HUES64 (cell line): ENCODE data around the gene UQCRC1.

Experiments used
- H3K27ac ChIP-seq: 2 replicates; pipeline ENCODE4 v1.7.0; 2013; ENCODE audit warnings: low read depth, low read length, inconsistent platforms
- H3K27me3 ChIP-seq: 2 replicates; pipeline ENCODE4 v1.6.1; 2013; ENCODE audit warnings: mild to moderate bottlenecking, low read length; ENCODE audit not compliant: insufficient read depth
- H3K36me3 ChIP-seq: 2 replicates; pipeline ENCODE4 v1.6.1; 2013; ENCODE audit warnings: mild to moderate bottlenecking, low read length; ENCODE audit not compliant: insufficient read depth
- H3K4me1 ChIP-seq: 2 replicates; pipeline ENCODE4 v1.6.1; 2013; ENCODE audit warnings: mild to moderate bottlenecking, low read length, moderate library complexity; ENCODE audit not compliant: insufficient read depth
- H3K4me3 ChIP-seq: 2 replicates; pipeline ENCODE4 v1.5.1; 2013; ENCODE audit warnings: mild to moderate bottlenecking, low read length, moderate library complexity
- H3K9ac ChIP-seq: 2 replicates; pipeline ENCODE4 v1.6.1; 2013; ENCODE audit warnings: mild to moderate bottlenecking, low read depth, low read length
- H3K9me3 ChIP-seq: 2 replicates; pipeline ENCODE4 v1.6.1; 2013; ENCODE audit warnings: low read depth, low read length; ENCODE audit not compliant: insufficient read depth
- WGBS: fragments of 150-250, 120-280 bp; methylation state at CpG from one replicate; pipeline ENCODE4 v1.1.7; 2013; ENCODE audit warnings: missing lambda C conversion rate; 5-methylcytosine and 5-hydroxymethylcytosine counted together

The UQCRC1 gene

GRCh38 chr3:48596676-48597407, 12.6 kb downstream of the UQCRC1 start:
- Histone ChIP-seq H3K9me3 (no peaks in the 10 kb centered on the region), H3K27me3 (peaks cover 17% of the 10 kb centered on the region; the same call in 1 of the 2 replicates), H3K36me3 (peaks cover 44% of the 10 kb centered on the region), H3K9ac (no peak overlapping the region), H3K4me1 (peaks cover 19% of the 10 kb centered on the region), H3K27ac (peak overlapping the region; percentile 62; the same call in 1 of the 2 replicates), H3K4me3 (no peak overlapping the region)
- WGBS, result 91% methylated on average over 8 of the region's 8 CpGs

DNA sequence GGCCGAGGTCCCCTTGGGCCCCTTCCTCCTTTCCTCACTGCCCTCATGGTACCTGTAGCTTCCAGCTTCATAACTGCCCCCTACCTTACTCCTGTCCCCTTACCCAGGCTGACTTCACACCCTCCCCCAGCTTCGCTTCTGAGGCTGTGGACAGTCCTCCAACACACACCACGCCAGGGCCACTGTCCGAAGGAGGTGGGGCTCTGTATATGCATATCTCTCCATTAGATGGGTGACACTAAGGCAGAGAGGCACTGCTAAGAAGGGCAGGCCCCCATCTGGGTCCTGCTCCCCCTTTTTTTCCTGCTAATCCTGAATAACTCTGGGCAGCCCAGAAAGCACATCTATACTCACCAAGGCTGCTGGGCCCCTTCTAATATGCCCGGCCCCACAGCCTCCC, 13.3 kb downstream of the UQCRC1 start:
- H3K36me3 ChIP-seq, result peaks cover 40% of the 10 kb centered on the region
- 62% methylated on average over 5 of the region's 5 CpGs for WGBS
- H3K4me1 ChIP-seq, result peaks cover 19% of the 10 kb centered on the region
- H3K9ac ChIP-seq, result peak overlapping the region; percentile 22; the same call in 1 of the 2 replicates
- H3K9me3 ChIP-seq, result no peaks in the 10 kb centered on the region
- peaks cover 17% of the 10 kb centered on the region; the same call in 1 of the 2 replicates for H3K27me3 ChIP-seq
- peak overlapping the region; percentile 62 for H3K27ac ChIP-seq
- H3K4me3 ChIP-seq, result no peak overlapping the region

DNA sequence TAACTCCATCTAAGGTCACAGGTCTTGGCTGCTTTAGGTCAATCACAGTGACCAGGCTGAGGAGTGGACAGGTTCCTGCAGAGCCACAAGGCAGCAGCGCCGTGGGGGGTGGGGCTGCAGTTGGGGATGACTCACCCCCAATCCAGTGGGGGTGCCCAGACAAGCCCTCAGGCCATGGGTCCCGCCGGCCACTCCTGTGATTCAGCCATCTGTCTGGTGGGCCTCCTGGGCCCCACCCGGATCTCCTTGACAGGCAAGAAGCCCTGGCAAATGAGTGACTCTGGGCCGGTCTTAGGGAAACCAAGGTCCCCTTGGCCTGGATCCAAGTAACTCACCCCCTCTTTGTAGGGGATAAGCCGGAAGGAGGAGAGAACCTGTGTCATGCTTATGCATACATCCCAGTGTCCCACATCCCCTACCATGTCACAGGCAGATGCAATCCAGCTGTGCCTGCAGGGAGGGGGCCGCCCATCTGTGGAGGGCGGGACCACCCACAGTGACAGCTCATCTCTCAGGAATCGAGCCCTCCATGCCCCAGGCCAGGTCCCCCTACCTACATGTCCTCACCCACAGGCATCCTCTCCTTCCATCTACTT, 13.8 kb downstream of the UQCRC1 start:
- Histone ChIP-seq H3K4me3 (peak overlapping the region; percentile 58), H3K9me3 (no peaks in the 10 kb centered on the region), H3K9ac (peak overlapping the region; percentile 22; the same call in 1 of the 2 replicates), H3K27ac (peak overlapping the region; percentile 80), H3K27me3 (peaks cover 17% of the 10 kb centered on the region; the same call in 1 of the 2 replicates), H3K36me3 (peaks cover 35% of the 10 kb centered on the region), H3K4me1 (peaks cover 19% of the 10 kb centered on the region)
- WGBS, result 11% methylated on average over 9 of the region's 10 CpGs

DNA sequence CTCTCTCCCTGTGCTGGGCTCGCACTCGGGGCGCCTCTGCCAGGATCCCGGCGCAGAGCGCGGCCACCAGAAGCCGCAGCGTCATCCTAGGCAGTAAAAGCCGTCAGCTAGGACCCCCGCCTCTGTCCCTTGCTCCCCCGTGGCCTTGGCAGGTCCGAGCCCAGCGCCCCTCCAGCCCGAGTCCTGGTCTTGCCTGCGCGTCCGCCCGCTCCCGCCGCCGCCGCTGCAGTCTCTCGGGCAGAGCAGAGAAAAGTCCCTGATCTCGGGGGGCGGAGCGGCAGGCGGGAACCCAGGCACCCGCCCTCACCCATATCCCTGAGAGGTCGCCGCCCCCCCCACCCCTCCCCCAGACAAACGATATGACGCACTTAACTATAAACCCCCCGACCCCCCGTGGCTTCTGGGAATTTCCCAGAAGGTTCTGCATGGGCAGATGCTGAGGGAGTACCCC, 14.3 kb downstream of the UQCRC1 start, which contains the start of gene COL7A1:
COL7A1 (minus strand) TSS at position 255 of the 451 bp plus-strand sequence; CDS start at position 85, 170 bp downstream.
- peaks cover 30% of the 10 kb centered on the region for H3K36me3 ChIP-seq
- 2% methylated on average over 35 of the region's 35 CpGs for WGBS
- H3K27me3 ChIP-seq, result peaks cover 17% of the 10 kb centered on the region; the same call in 1 of the 2 replicates
- peaks cover 19% of the 10 kb centered on the region for H3K4me1 ChIP-seq
- H3K9ac ChIP-seq, result peak within 1 kb of the TSS; percentile 73
- H3K4me3 ChIP-seq, result peak within 1 kb of the TSS; percentile 58
- peak within 1 kb of the TSS; percentile 80 for H3K27ac ChIP-seq
- no peaks in the 10 kb centered on the region for H3K9me3 ChIP-seq

- Histone ChIP-seq H3K4me1 (peaks cover 19% of the 10 kb centered on the region), H3K9me3 (no peaks in the 10 kb centered on the region), H3K27ac (peak overlapping the region; percentile 63; the same call in 1 of the 2 replicates), H3K36me3 (peaks cover 24% of the 10 kb centered on the region), H3K9ac (peak overlapping the region; percentile 73), H3K4me3 (peak overlapping the region; percentile 58), H3K27me3 (peaks cover 17% of the 10 kb centered on the region; the same call in 1 of the 2 replicates)
- 15% methylated on average over 39 of the region's 39 CpGs for WGBS
Observed at GRCh38 chr3:48594417-48595049, 14.9 kb downstream of the UQCRC1 start.

GRCh38 chr3:48593337-48593736, 16.1 kb downstream of the UQCRC1 start:
- peaks cover 15% of the 10 kb centered on the region for H3K36me3 ChIP-seq
- H3K4me3 ChIP-seq, result no peak overlapping the region
- H3K9ac ChIP-seq, result no peak overlapping the region
- 95% methylated on average over 9 of the region's 9 CpGs for WGBS
- no peak overlapping the region for H3K27ac ChIP-seq
- peaks cover 19% of the 10 kb centered on the region for H3K4me1 ChIP-seq
- H3K27me3 ChIP-seq, result peaks cover 17% of the 10 kb centered on the region; the same call in 1 of the 2 replicates
- H3K9me3 ChIP-seq, result no peaks in the 10 kb centered on the region

- Histone ChIP-seq H3K9ac (no peak overlapping the region), H3K9me3 (no peaks in the 10 kb centered on the region), H3K36me3 (peaks cover 9% of the 10 kb centered on the region), H3K4me1 (peaks cover 19% of the 10 kb centered on the region), H3K27me3 (peaks cover 17% of the 10 kb centered on the region; the same call in 1 of the 2 replicates), H3K27ac (no peak overlapping the region), H3K4me3 (no peak overlapping the region)
- WGBS, result 94% methylated on average over 21 of the region's 21 CpGs
Observed at GRCh38 chr3:48592519-48593087, 16.8 kb downstream of the UQCRC1 start.

GRCh38 chr3:48591886-48592518, 17.4 kb downstream of the UQCRC1 start:
- H3K4me3 ChIP-seq, result no peak overlapping the region
- peaks cover 17% of the 10 kb centered on the region; the same call in 1 of the 2 replicates for H3K27me3 ChIP-seq
- H3K36me3 ChIP-seq, result peaks cover 10% of the 10 kb centered on the region
- WGBS, result 95% methylated on average over 22 of the region's 22 CpGs
- H3K27ac ChIP-seq, result no peak overlapping the region
- H3K9me3 ChIP-seq, result no peaks in the 10 kb centered on the region
- no peak overlapping the region for H3K9ac ChIP-seq
- H3K4me1 ChIP-seq, result peaks cover 19% of the 10 kb centered on the region

- H3K9ac ChIP-seq, result no peak overlapping the region
- no peaks in the 10 kb centered on the region for H3K9me3 ChIP-seq
- WGBS, result 92% methylated on average over 14 of the region's 14 CpGs
- peaks cover 15% of the 10 kb centered on the region for H3K36me3 ChIP-seq
- H3K27ac ChIP-seq, result no peak overlapping the region
- H3K4me3 ChIP-seq, result no peak overlapping the region
- H3K4me1 ChIP-seq, result peaks cover 18% of the 10 kb centered on the region
- H3K27me3 ChIP-seq, result peaks cover 17% of the 10 kb centered on the region; the same call in 1 of the 2 replicates
Observed at GRCh38 chr3:48591436-48591835, 18.0 kb downstream of the UQCRC1 start.

GRCh38 chr3:48588230-48588629, 21.2 kb downstream of the UQCRC1 start:
- H3K9ac ChIP-seq, result no peak overlapping the region
- H3K4me1 ChIP-seq, result no peaks in the 10 kb centered on the region
- H3K4me3 ChIP-seq, result no peak overlapping the region
- H3K36me3 ChIP-seq, result peaks cover 29% of the 10 kb centered on the region
- no peaks in the 10 kb centered on the region for H3K27me3 ChIP-seq
- WGBS, result 95% methylated on average over 15 of the region's 15 CpGs
- no peak overlapping the region for H3K27ac ChIP-seq
- H3K9me3 ChIP-seq, result no peaks in the 10 kb centered on the region
